Upper lobe of right lung (tissue), 1 donor: Measurements from ENCODE around the gene MLIP. TPM values are rescaled to one million over a fixed set of nuclear protein-coding genes. Genes with fewer than 3 reads are reported as not detected.

ENCODE experiments used
- ATAC-seq: fragments of 200-7000 bp; cut with Tn5 transposase; one replicate; pipeline ENCODE4 v1.9.1; 2020; ENCODE audit warnings: mild to moderate bottlenecking, moderate library complexity
- DNase-seq: peaks from one replicate; pipeline ENCODE4 v3.0.0-alpha.2; 2020
- H3K27ac ChIP-seq: fragments of 200-600 bp; one replicate; pipeline ENCODE4 v1.8.0; 2022
- H3K27me3 ChIP-seq: fragments of 200-600 bp; one replicate; pipeline ENCODE4 v1.8.0; 2022; ENCODE audit warnings: mild to moderate bottlenecking
- H3K36me3 ChIP-seq: fragments of 200-600 bp; one replicate; pipeline ENCODE4 v1.8.0; 2022
- H3K4me1 ChIP-seq: fragments of 200-600 bp; one replicate; pipeline ENCODE4 v1.8.0; 2022
- H3K4me3 ChIP-seq: fragments of 200-600 bp; one replicate; pipeline ENCODE4 v1.8.0; 2022; ENCODE audit warnings: mild to moderate bottlenecking
- H3K9me3 ChIP-seq: fragments of 200-600 bp; one replicate; pipeline ENCODE4 v1.8.0; 2022
- intact Hi-C: fragments of 100-400 bp; cut with DNase I; formaldehyde crosslinking; loops from one replicate; pipeline ENCODE4 v1.11.0; 2022
- total RNA-seq: library from RNA; stranded (reverse); fragmentation: NEBNext Ultra II Directional; extraction: Animal tissue kit (Norgen Biotek cat#: 25700); gene quantifications from one replicate; pipeline ENCODE4 v1.2.1, GENCODE V29; 2021
- TF ChIP-seq, protein P1 (sequence below): fragments of 200-600 bp; IDR thresholded peaks from one replicate; pipeline ENCODE4 v1.8.0; 2022; ENCODE audit warnings: antibody characterized with exemption
- donor health status: DM: no; HTN: yes; CAD: no; lungs with severe emphysema.

MLIP gene
- total RNA-seq, 1 donor from 2014 or later, result 0.20 TPM

DNA sequence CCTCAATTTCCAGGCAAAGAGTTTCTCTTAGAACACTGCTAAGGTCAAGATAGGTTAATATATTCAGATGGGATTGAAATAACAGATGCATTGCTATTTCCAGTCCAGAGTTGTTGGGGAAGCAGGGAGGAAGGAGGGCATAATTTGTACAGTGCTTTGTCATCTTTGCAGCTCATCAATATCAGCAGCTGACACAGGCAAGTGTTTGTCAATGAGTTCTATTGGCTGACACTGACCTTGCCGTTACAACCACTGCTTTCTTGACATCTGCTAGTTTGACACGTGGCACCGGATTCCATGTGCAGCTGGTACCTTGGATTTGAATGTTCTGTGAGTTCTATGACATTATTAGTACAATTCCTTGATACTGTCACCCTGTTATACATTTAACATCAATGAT is 28.0 kb upstream of the MLIP start:
- no peaks in the 10 kb centered on the region for H3K4me1 ChIP-seq
- intact Hi-C loops, result no loop called here
- DNase-seq (no peak), ATAC-seq (no peak)
- H3K4me3 ChIP-seq, result no peak overlapping the region
- H3K27me3 ChIP-seq, result no peaks in the 10 kb centered on the region
- no peaks in the 10 kb centered on the region for H3K36me3 ChIP-seq
- TF ChIP-seq, protein P1, sequence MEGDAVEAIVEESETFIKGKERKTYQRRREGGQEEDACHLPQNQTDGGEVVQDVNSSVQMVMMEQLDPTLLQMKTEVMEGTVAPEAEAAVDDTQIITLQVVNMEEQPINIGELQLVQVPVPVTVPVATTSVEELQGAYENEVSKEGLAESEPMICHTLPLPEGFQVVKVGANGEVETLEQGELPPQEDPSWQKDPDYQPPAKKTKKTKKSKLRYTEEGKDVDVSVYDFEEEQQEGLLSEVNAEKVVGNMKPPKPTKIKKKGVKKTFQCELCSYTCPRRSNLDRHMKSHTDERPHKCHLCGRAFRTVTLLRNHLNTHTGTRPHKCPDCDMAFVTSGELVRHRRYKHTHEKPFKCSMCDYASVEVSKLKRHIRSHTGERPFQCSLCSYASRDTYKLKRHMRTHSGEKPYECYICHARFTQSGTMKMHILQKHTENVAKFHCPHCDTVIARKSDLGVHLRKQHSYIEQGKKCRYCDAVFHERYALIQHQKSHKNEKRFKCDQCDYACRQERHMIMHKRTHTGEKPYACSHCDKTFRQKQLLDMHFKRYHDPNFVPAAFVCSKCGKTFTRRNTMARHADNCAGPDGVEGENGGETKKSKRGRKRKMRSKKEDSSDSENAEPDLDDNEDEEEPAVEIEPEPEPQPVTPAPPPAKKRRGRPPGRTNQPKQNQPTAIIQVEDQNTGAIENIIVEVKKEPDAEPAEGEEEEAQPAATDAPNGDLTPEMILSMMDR, result no peak
- no peaks in the 10 kb centered on the region for H3K9me3 ChIP-seq
- no peak overlapping the region for H3K27ac ChIP-seq

DNA sequence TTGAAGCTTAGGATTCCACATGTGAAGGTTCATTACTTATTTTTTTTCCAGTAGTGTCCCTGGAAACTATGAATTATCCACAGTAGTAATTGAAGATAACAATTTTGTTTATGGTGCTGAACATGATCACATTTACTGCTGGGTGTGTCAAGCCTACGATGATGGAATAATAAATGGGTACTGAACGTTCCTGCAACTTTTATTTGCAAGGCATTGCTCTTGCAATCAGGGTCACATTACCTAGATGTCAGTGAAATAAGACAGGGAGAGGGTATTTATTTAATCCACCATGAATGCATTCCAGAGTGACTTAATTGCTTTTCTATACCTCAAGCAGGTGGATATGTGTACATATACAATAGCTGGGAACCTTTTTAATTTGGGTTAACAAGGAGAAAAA is 27.0 kb upstream of the MLIP start:
- no peaks in the 10 kb centered on the region for H3K27me3 ChIP-seq
- ATAC-seq, result no peak
- DNase-seq, result no peak
- H3K9me3 ChIP-seq, result no peaks in the 10 kb centered on the region
- H3K36me3 ChIP-seq, result no peaks in the 10 kb centered on the region
- intact Hi-C loops, result no loop called here
- TF ChIP-seq, protein P1, result no peak
- no peak overlapping the region for H3K27ac ChIP-seq
- no peaks in the 10 kb centered on the region for H3K4me1 ChIP-seq
- no peak overlapping the region for H3K4me3 ChIP-seq

DNA sequence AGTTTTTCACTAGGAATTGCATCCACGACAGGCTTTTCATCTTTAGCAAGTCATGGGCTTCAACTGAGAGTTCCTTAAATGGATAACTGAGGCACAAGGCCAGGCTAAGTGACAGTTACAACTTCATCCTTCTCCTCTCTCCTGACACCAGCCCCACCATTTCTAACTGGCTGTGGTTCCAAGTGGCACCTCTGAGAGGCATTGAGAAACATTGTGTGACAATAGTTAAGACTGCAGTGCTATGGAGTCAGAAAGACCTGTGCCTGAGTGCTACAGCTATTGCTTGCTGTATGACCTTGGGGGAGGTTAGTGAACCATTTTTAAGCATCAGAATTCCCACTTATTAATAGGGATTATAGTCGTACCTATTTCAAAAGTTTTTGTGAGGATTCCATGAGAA is 26.2 kb upstream of the MLIP start:
- Histone ChIP-seq H3K4me1 (no peaks in the 10 kb centered on the region), H3K9me3 (no peaks in the 10 kb centered on the region), H3K4me3 (no peak overlapping the region), H3K27ac (no peak overlapping the region), H3K36me3 (no peaks in the 10 kb centered on the region), H3K27me3 (no peaks in the 10 kb centered on the region)
- intact Hi-C loops, result no loop called here
- DNase-seq (no peak), ATAC-seq (no peak)
- TF ChIP-seq, protein P1, result no peak

DNA sequence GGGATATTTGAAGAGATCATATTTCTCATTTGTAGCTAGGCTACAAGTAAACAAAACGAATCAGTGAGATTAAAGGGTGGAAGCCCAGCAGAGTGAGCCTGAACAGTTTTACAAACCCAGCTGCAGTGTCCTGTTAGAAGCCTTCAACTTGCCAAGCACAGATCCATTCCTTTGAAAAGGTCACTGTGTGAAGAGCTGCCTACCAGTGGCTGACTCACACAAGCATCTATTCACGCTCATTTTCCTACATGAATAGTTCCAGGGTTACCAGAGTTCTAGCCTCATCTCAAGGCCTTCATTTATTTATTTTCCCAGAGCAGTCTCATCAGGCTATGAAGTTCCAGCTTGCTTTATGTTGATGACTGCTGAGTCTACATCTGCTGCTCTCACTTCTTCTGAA is 25.7 kb upstream of the MLIP start:
- no peaks in the 10 kb centered on the region for H3K9me3 ChIP-seq
- H3K4me1 ChIP-seq, result no peaks in the 10 kb centered on the region
- intact Hi-C loops, result no loop called here
- ATAC-seq, result no peak
- H3K27ac ChIP-seq, result no peak overlapping the region
- TF ChIP-seq, protein P1, result no peak
- H3K27me3 ChIP-seq, result no peaks in the 10 kb centered on the region
- H3K4me3 ChIP-seq, result no peak overlapping the region
- DNase-seq, result no peak
- H3K36me3 ChIP-seq, result no peaks in the 10 kb centered on the region

DNA sequence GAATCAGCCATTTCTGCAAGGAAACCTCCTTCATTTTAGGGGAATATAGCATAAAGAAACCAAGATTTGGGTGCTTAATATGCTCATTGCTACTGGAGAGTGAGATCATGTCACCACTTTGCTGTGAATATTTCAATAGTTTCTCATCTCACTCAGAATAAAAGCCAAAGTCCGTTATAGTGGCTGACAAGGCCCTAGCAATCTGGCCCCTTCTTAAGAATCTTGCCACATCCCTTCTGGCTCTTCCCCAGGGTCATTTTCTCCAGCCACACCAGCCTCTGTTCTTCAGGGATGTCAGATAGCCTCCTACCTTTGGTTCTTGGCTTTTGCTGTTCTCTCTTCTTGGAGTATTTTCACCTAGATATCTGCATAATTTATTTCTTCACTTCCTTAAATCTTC is 24.8 kb upstream of the MLIP start:
- H3K4me1 ChIP-seq, result no peaks in the 10 kb centered on the region
- DNase-seq (no peak), ATAC-seq (no peak)
- no peaks in the 10 kb centered on the region for H3K9me3 ChIP-seq
- no peaks in the 10 kb centered on the region for H3K27me3 ChIP-seq
- H3K4me3 ChIP-seq, result no peak overlapping the region
- no peaks in the 10 kb centered on the region for H3K36me3 ChIP-seq
- TF ChIP-seq, protein P1, result no peak
- intact Hi-C loops, result no loop called here
- H3K27ac ChIP-seq, result no peak overlapping the region

DNA sequence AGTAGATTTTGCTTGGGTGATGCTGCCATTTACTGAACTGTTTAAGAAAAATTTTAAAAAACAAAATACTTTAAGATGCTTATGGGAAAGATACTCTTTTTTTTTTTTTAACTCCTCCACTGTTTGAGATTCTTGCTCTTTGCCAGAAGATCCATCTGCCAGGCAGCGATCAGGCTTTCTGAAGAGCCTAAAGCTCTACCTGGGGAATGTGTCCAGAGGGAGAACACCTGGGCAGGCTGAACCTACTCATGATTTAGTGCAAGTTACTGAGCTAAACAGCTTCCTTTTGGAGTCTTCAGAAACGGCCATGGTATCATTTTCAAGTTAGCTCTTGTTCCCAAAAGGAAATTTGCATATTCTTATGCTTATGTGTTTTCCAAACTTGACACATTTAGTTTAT is 23.5 kb upstream of the MLIP start:
- H3K27me3 ChIP-seq, result no peaks in the 10 kb centered on the region
- ATAC-seq (no peak), DNase-seq (no peak)
- H3K4me3 ChIP-seq, result no peak overlapping the region
- H3K4me1 ChIP-seq, result no peaks in the 10 kb centered on the region
- no peaks in the 10 kb centered on the region for H3K9me3 ChIP-seq
- TF ChIP-seq, protein P1, result no peak
- no peaks in the 10 kb centered on the region for H3K36me3 ChIP-seq
- no peak overlapping the region for H3K27ac ChIP-seq
- intact Hi-C loops, result no loop called here
